NOMO-1 treated with dmso at 0.1 percent for 144 hours (cell line): ENCODE measurements around the gene CR2.
"Not testable (repeated sequence)": the region's sequence is repeated elsewhere in the genome, so short reads cannot be mapped to it uniquely, and the experiment has no call there.

Source experiments
- DNase-seq: peaks from one replicate; lab custom pipeline; 2025; ENCODE audit not compliant: unreplicated experiment; lab: John Stamatoyannopoulos, UW

The CR2 gene

GRCh38 chr1:207444514-207445217, 9.5 kb upstream of the CR2 start:
- no peak for DNase-seq

- DNase-seq = no peak
Observed at GRCh38 chr1:207453710-207454045, 450 bp upstream of the CR2 start.

- DNase-seq = no peak
Observed at GRCh38 chr1:207455183-207455754, 1.1 kb downstream of the CR2 start.

- DNase-seq = no peak
Observed at GRCh38 chr1:207458414-207458813, 4.3 kb downstream of the CR2 start.

DNA sequence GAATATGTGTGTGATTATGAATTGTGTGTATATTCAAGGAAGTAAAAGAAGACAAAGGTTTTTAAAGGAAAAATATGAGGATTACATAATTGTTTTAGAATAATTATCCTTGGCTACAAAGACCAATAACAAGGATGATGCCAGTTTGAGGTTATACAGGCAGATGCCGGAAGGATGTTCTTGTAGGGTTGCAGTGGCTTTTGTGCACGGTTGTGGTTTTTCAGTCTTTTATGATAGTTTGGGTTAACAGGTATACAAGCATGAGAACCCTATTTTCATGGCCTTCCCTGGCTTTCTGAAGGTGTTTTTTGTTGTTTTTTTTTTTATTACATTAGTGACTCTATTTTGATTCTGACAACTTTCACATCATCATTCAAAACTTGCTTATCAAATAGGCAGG, 4.9 kb downstream of the CR2 start:
- DNase-seq = no peak

- no peak for DNase-seq
Observed at GRCh38 chr1:207461649-207462048, 7.5 kb downstream of the CR2 start.

GRCh38 chr1:207462535-207462934, 8.4 kb downstream of the CR2 start:
- no peak for DNase-seq

GRCh38 chr1:207463021-207463420, 8.9 kb downstream of the CR2 start:
- no peak for DNase-seq

- no peak for DNase-seq
Observed at GRCh38 chr1:207463571-207463970, 9.4 kb downstream of the CR2 start.

DNA sequence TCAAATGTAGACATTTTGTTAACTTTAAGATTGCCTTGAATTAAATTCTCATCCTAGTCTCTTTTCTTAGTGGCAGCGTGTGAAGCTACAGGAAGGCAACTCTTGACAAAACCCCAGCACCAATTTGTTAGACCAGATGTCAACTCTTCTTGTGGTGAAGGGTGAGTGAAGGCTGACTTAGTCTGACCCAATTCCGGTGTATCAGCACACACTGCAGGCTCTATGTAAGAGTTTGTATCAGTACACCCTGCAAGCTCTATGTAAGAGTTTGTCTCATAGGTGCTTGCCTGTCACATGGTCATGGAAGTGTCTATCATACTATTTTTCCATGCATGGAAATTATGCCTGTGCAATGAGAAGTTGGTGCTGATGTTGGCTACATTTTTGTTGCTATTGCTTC, 16.8 kb downstream of the CR2 start:
- DNase-seq = no peak

DNA sequence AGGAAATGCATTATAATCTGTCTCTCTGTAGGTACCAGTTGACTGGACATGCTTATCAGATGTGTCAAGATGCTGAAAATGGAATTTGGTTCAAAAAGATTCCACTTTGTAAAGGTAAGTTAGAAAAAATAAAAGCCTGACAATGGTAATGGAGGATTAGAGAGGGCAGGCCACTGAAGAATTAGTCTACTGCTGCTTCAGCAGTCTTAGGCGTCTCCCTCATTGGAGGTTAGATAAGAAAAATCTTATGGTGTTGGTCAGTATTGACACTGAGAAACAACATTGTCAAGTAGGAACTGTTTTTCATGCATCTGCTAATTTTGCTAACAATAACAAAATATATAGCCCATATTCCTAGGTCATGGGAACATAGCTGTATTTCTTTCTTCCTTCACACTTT, 20.1 kb downstream of the CR2 start:
- DNase-seq = no peak

DNA sequence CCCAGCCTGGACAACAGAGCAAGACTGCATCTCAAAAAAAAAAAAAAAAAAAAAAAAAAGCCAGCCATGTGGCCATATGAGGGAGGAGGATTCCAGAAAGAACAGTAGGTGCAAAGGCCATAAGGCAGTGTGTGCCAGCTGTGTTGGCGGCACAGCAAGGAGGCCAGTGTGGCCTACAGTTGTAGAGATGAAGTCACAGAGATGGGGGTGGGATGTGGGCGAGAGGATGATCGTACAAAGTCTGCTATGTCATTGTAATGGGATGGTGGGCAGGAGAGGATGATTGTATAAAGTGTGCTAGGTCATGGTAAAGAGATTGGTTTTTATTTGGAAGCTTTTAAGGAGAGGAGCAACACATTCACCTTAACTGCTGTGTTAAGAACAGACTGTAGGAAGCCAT, 32.1 kb downstream of the CR2 start:
- no peak for DNase-seq

DNA sequence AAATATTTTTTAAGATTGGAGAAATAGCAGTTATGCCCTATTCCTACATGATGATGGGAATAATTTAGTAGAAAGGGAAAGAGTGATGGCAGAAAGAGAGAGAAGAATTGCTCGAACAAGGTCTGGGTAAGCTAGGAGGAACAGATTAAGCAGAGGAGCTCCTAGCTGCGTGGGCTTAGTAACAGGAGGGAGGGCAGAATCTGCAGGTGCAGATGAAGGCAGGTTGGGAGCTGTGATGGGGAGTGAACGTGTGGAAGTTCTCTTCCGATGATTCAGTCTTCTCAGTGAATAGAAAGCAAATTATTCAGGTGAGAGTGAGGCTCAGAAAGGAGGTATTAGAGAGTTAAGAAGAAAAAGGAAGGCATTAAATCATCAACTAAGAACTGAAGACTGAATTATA, 33.5 kb downstream of the CR2 start:
- no peak for DNase-seq

DNA sequence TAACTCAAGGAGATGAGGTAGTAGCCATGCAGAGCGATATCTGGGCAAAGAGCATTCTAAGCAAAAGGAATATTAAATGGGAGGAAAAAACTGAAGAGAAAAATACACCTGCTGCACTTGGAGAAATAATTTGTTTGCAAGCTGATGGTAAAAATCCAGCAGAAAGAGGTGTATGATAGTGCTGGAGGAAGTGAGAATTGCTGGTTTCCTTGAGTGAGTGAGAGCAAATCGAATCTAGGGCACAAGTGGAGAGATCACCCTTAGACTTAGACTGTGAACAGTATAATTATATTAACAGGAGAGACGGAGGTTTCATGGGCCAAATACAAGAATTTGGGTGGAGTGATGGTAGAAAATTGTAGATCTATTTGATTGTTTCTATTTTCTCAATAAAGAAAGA, 39.1 kb downstream of the CR2 start:
- no peak for DNase-seq

GRCh38 chr1:207494171-207494570, 40.0 kb downstream of the CR2 start:
- DNase-seq = no peak

- not testable (repeated sequence) for DNase-seq
Observed at GRCh38 chr1:207495281-207495680, 41.2 kb downstream of the CR2 start.

- peak; percentile 68 for DNase-seq
Observed at GRCh38 chr1:207495801-207496792, 42.0 kb downstream of the CR2 start, which contains the start of gene CR1. Gene CR1, plus strand, starts transcription at chr1:207496157. Its CDS starts 111 bp downstream, at chr1:207496268.

- no peak for DNase-seq
Observed at GRCh38 chr1:207497941-207498340, 43.8 kb downstream of the CR2 start.

- peak; percentile 38 for DNase-seq
Observed at GRCh38 chr1:207499573-207499972, 45.4 kb downstream of the CR2 start.

DNA sequence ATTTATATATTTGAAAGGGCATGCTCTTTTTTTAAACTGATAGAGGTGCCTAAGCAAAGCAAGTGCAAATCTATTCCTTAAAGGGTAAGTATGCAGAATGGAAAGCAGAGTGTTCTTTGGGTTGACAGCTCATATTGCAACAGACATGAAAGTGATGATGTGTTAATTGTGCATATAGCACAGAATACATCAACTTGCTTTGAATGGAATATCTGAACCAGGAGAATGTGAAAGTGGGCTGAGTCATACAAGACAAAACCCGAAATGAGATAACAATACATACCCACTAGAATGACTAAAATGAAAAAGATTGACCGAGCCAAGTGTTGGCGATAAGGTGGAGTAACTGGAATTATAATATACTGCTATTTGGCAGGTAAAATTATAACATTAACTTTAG, 46.2 kb downstream of the CR2 start:
- no peak for DNase-seq

DNA sequence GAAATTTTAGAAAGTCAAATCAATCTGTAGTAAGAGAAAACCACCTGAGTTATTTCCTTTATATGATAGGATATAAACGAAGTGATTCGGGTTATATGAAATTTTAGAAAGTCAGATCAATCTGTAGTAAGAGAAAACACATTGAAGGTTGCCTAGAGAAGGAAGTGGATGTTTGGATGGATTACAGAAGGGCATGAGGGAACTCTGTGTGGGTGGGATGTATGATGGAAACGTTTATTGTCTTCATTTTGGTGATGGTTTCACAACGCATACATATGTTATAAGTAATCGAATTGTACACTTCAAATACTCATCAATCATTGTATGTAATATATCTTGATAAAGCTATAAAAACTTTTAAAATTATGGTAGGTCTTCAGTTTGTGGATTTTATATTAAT, 46.9 kb downstream of the CR2 start:
- DNase-seq = no peak

DNA sequence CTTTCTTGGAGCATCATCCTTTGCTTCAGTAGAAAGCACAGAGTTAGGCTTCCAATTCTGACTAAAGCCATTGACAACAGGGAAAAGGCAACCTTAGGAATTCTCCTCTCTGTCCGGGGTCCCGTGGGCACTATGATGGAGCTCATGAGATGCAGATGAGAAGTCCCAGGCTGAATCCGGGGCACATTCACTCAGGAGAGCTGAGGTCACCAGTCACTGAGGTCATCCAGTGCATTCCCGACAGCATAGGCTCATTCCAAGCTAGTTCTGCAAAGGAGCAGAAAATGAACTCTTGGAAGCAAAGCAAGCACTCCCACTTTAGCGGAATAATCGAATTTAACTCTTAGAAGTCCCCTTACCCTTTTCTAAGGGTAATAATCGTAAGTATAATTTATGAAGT, 48.6 kb downstream of the CR2 start:
- no peak for DNase-seq
